ENCODE measurements around the gene GXYLT2.

The GXYLT2 gene

GRCh38 chr3:73021301-73021835 is 133.5 kb downstream of the GXYLT2 start:
- TF ChIP-seq, protein P1, sequence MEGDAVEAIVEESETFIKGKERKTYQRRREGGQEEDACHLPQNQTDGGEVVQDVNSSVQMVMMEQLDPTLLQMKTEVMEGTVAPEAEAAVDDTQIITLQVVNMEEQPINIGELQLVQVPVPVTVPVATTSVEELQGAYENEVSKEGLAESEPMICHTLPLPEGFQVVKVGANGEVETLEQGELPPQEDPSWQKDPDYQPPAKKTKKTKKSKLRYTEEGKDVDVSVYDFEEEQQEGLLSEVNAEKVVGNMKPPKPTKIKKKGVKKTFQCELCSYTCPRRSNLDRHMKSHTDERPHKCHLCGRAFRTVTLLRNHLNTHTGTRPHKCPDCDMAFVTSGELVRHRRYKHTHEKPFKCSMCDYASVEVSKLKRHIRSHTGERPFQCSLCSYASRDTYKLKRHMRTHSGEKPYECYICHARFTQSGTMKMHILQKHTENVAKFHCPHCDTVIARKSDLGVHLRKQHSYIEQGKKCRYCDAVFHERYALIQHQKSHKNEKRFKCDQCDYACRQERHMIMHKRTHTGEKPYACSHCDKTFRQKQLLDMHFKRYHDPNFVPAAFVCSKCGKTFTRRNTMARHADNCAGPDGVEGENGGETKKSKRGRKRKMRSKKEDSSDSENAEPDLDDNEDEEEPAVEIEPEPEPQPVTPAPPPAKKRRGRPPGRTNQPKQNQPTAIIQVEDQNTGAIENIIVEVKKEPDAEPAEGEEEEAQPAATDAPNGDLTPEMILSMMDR (IDR thresholded peaks at IDR 0.05; ENCODE audit: low read depth, low read length, missing control alignments) = no peak
- DNase-seq (ENCODE audit: low read depth) = no peak

DNA sequence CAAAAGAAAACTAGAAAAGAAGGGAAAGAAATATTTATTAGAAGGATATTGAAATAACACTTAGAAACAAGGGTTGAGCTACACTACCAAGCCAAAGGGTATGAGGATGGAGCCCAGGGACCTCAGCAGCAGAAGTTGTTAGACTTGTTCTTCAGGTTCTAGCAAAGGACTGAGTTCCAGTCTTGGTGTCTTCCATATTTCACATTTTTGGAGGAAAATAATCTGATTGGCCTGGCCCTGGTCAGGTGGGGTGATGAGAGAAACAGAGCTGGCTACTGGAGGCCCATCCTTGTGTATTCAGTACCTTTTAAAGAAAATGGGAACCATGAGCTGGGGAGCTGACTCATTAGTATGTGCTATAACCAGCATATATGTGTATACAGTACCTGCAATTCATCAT is 137.0 kb downstream of the GXYLT2 start:
- no peak overlapping the region for H3K4me3 ChIP-seq (ENCODE audit: low read depth, low read length)
- DNase-seq (ENCODE audit: low read depth) = no peak
- TF ChIP-seq, protein P1 (IDR thresholded peaks at IDR 0.05; ENCODE audit: low read depth, low read length, missing control alignments) = no peak

More at GRCh38 chr3:73021301-73021835, 133.5 kb downstream of the GXYLT2 start:
- no peak overlapping the region for H3K4me3 ChIP-seq (ENCODE audit: low read depth, low read length)

DNA sequence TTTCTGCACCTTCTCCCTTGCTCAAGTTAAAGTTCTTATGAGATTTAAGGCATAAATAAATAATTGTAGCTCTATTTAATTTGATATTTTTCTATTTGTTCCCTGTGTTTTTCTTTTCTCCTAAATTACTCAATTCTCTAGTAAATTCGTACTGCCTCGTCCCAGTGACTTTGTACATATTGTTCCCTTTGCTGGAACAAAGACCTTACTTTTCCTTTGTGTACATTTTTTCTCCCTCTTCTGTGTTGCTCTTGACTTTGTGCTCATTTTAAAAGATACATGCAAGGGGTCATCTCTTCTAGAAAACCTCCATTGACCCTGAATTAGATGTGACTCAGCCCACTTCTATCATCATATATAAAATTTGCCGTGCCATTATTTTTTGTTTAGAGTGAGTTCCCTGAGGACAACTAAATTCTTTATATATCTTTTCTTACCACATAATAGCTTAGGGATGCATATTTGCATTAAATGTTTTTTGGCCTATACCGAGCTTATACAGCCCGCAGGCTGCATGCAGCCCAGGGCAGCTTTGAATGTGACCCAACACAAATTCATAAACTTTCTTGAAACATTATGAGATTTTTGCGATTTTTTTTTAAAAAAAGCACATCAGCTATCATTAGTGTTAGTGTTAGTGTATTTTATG is 138.4 kb downstream of the GXYLT2 start:
- TF ChIP-seq, protein P1 (IDR thresholded peaks at IDR 0.05; ENCODE audit: low read depth, low read length, missing control alignments) = no peak
- no peak overlapping the region for H3K4me3 ChIP-seq (ENCODE audit: low read depth, low read length)

More for the DNA sequence above, 138.4 kb downstream of the GXYLT2 start:
- DNase-seq (ENCODE audit: low read depth) = no peak

All from GM12864 (cell line).